Transverse colon (tissue), 4 donors: ENCODE measurements around the gene IDUA. TPM values are rescaled to one million over a fixed set of nuclear protein-coding genes. Genes with fewer than 3 reads are reported as not detected.

ENCODE experiments used
- DNase-seq: peaks from one replicate; pipeline ENCODE4 v3.0.0-alpha.2; 2019
- H3K27ac ChIP-seq, 4 donors: fragments of 200-600 bp; sonication (generic); 2 replicates each; pipeline ENCODE4 v1.5.1; 2016 to 2018; ENCODE audit warnings: inconsistent platforms in 4 of 4
- H3K27me3 ChIP-seq: fragments of 200-600 bp; sonication (generic); 2 replicates; pipeline ENCODE4 v1.5.1; 2017; ENCODE audit warnings: inconsistent platforms
- H3K36me3 ChIP-seq, 4 donors: fragments of 200-600 bp; sonication (generic); 2 replicates each; pipeline ENCODE4 v1.5.1; 2017 to 2019; ENCODE audit warnings: inconsistent platforms in 4 of 4
- H3K4me1 ChIP-seq, 4 donors: fragments of 200-600 bp; sonication (generic); 2 replicates each; pipeline ENCODE4 v1.5.1; 2017 to 2020; ENCODE audit warnings: inconsistent platforms in 4 of 4
- H3K4me3 ChIP-seq, 4 donors: fragments of 200-600 bp; sonication (generic); 1 replicate in 1 of 4; 2 replicates in 3 of 4; pipeline versions ENCODE4 v1.5.1 to v1.6.1; 2017 to 2019; ENCODE audit warnings: inconsistent platforms in 4 of 4
- H3K9me3 ChIP-seq, 2 donors: fragments of 200-600 bp; sonication (generic); 2 replicates each; pipeline ENCODE4 v1.5.1; 2017 to 2019; ENCODE audit warnings: inconsistent platforms in 2 of 2
- CTCF ChIP-seq, 5 experiments: fragments of 200-600 bp in 3 of 5; fragments of 450-650 bp in 2 of 5; sonication (generic) in 3 of 5; IDR thresholded peaks; 1 replicate in 2 of 5; 2 replicates in 3 of 5; pipeline ENCODE4 v1.5.1; 2016 to 2017; ENCODE audit warnings: antibody characterized with exemption in 5 of 5, inconsistent platforms in 3 of 5, mild to moderate bottlenecking in 2 of 5, moderate library complexity in 1 of 5
- EP300 ChIP-seq: sonication (generic); formaldehyde crosslinking; IDR thresholded peaks from one replicate; pipeline ENCODE4 v1.6.1; 2017; ENCODE audit warnings: antibody characterized with exemption, low read depth
- POLR2A ChIP-seq: fragments of 450-650 bp; IDR thresholded peaks from one replicate; pipeline ENCODE4 v1.6.1; 2016; ENCODE audit warnings: antibody characterized with exemption, mild to moderate bottlenecking, moderate library complexity
- POLR2AphosphoS5 ChIP-seq, 3 donors: sonication (generic); formaldehyde crosslinking; IDR thresholded peaks; one replicate each; pipeline ENCODE4 v1.6.1; 2016; ENCODE audit warnings: antibody characterized with exemption in 3 of 3
- WGBS, 2 donors: methylation state at CpG; one replicate each; pipeline ENCODE4 v1.1.5; 2018; ENCODE audit warnings: low coverage in 1 of 2; 5-methylcytosine and 5-hydroxymethylcytosine counted together
- in situ Hi-C, 4 donors: fragments of 200-750 bp; cut with MboI; loops; one replicate each; pipeline versions ENCODE4 v1.15.0 to v1.15.1; 2017; ENCODE audit warnings: low sequenced_read_pairs in 3 of 4, low pct_ligation_motif_present in 1 of 4, low pct_unique_long_range_greater_than_20kb in 1 of 4
- intact Hi-C: fragments of 100-400 bp; cut with DNase I; formaldehyde crosslinking; loops from one replicate; pipeline ENCODE4 v1.15.1; 2023; ENCODE audit warnings: low total_unique reads
- total RNA-seq, 4 donors: library from RNA; depleted of rRNA; stranded (reverse); fragments of >200 nt; gene quantifications; one replicate each; pipeline ENCODE4 v1.1.0, GENCODE V29; 2016

The IDUA gene
- total RNA-seq, 4 donors from 2014 or later = 25.9 to 78.6 (median 40.4) TPM

GRCh38 chr4:1028574-1029220 is 41.9 kb downstream of the IDUA start:
- no peak overlapping the region for H3K27ac ChIP-seq
- TF ChIP-seq POLR2A (no peak), EP300 (no peak), POLR2AphosphoS5 (IDR thresholded peaks at IDR 0.05) (no peak)
- no peak overlapping the region for H3K4me3 ChIP-seq
- in situ Hi-C loops (no loop called here), intact Hi-C loops (no loop called here)
- no peaks in the 10 kb centered on the region for H3K36me3 ChIP-seq
- 81% methylated on average over 36 of the region's 36 CpGs; no CpG with 5 or more reads in 1 of the 2 donors for WGBS, 2 donors
- no peaks in the 10 kb centered on the region for H3K9me3 ChIP-seq
- no peak for DNase-seq
- peaks cover 60% of the 10 kb centered on the region for H3K27me3 ChIP-seq
- H3K4me1 ChIP-seq = peaks cover 0 to 12% (median 6%) of the 10 kb centered on the region in 4 donors

GRCh38 chr4:1029529-1029928 is 42.7 kb downstream of the IDUA start:
- WGBS, 2 donors = 47% methylated on average over 16 of the region's 17 CpGs; no CpG with 5 or more reads in 1 of the 2 donors
- peaks cover 68% of the 10 kb centered on the region for H3K27me3 ChIP-seq
- in situ Hi-C loops = no loop called here

DNA sequence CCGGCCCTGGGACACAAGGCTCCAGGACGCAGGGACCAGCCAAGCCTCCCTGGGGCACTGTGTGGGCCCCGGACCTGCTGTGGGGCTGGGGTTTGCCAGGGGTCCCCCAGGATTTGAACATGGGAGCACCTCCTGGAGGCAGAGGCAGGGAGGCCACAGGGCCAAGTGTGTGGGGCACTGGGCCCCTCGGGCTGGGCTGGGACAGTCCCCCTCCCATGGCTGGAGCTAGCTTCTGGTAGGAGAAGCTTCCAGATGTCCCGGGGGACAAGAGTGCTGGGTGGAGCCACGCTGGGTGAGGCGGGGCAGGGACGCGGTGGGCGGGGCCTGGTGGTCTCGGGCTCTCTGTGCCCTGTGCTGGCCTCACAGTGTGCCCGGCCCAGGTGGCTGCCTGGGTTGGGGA is 43.2 kb downstream of the IDUA start:
- in situ Hi-C loops = no loop called here
- Histone ChIP-seq H3K4me3 (no peak overlapping the region), H3K27ac (no peak overlapping the region), H3K36me3 (no peaks in the 10 kb centered on the region), H3K27me3 (peaks cover 71% of the 10 kb centered on the region), H3K4me1 (peaks cover 0 to 19% (median 12%) of the 10 kb centered on the region in 4 donors), H3K9me3 (no peaks in the 10 kb centered on the region)
- DNase-seq = no peak
- intact Hi-C loops = no loop called here
- 34% methylated on average over 5 of the region's 12 CpGs; no CpG with 5 or more reads in 1 of the 2 donors for WGBS, 2 donors
- no peak for TF ChIP-seq POLR2A
- no peak for TF ChIP-seq POLR2AphosphoS5 (IDR thresholded peaks at IDR 0.05)
- TF ChIP-seq EP300 = no peak

More at GRCh38 chr4:1029529-1029928, 42.7 kb downstream of the IDUA start:
- TF ChIP-seq EP300 = no peak
- TF ChIP-seq POLR2AphosphoS5 (IDR thresholded peaks at IDR 0.05) = no peak
- TF ChIP-seq CTCF (IDR thresholded peaks at IDR 0.05) = no peak
- TF ChIP-seq POLR2A = no peak
- intact Hi-C loops = no loop called here
- Histone ChIP-seq H3K9me3 (no peaks in the 10 kb centered on the region), H3K36me3 (no peaks in the 10 kb centered on the region), H3K27ac (no peak overlapping the region), H3K4me3 (no peak overlapping the region), H3K4me1 (peaks cover 0 to 19% (median 12%) of the 10 kb centered on the region in 4 donors)
- DNase-seq = no peak

DNA sequence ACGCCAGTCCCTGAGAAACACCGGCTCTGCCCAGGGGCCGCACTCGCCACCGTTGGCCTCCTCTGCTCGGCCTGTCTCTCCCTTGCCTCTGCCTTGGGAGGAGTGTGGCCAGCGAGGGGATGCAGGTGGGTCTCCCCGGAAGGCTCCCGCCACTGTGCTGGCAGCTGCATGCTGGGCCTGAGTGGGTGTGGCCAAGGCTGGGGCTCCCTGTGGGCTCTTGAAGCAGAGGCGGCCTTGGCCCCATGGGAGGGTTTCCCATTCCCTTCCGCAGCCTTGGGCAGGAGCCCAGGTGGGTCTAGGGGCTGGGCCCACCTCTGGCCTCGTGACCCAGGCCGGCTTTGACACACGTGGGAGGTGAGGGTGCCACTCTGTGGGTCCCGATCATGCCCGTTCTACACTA is 43.7 kb downstream of the IDUA start:
- TF ChIP-seq POLR2AphosphoS5 (IDR thresholded peaks at IDR 0.05) (no peak), CTCF (IDR thresholded peaks at IDR 0.05) (no peak), POLR2A (no peak), EP300 (no peak)
- Histone ChIP-seq H3K27ac (no peak overlapping the region), H3K36me3 (no peaks in the 10 kb centered on the region), H3K9me3 (no peaks in the 10 kb centered on the region), H3K4me3 (no peak overlapping the region), H3K4me1 (peaks cover 0 to 19% (median 13%) of the 10 kb centered on the region in 4 donors), H3K27me3 (peaks cover 76% of the 10 kb centered on the region)
- in situ Hi-C loops (no loop called here), intact Hi-C loops (no loop called here)
- no peak for DNase-seq
- 57% methylated on average over 11 of the region's 16 CpGs; no CpG with 5 or more reads in 1 of the 2 donors for WGBS, 2 donors

GRCh38 chr4:1031346-1031745 is 44.5 kb downstream of the IDUA start:
- Histone ChIP-seq H3K36me3 (no peaks in the 10 kb centered on the region), H3K27me3 (peaks cover 76% of the 10 kb centered on the region)
- 78% methylated on average over 8 of the region's 8 CpGs; no CpG with 5 or more reads in 1 of the 2 donors for WGBS, 2 donors

More at GRCh38 chr4:1031346-1031745, 44.5 kb downstream of the IDUA start:
- Histone ChIP-seq H3K4me3 (no peak overlapping the region), H3K9me3 (no peaks in the 10 kb centered on the region), H3K4me1 (peaks cover 0 to 23% (median 15%) of the 10 kb centered on the region in 4 donors), H3K27ac (no peak overlapping the region)
- in situ Hi-C loops = no loop called here
- no peak for DNase-seq
- no peak for TF ChIP-seq EP300
- no peak for TF ChIP-seq CTCF (IDR thresholded peaks at IDR 0.05)
- intact Hi-C loops = no loop called here
